T-helper 2 cell treated with Interferon-gamma antibody and Interleukin-4, amounts not matched to agents 5 μg/mL and 100 μg/mL, for 36 hours (primary cell): ENCODE results near the gene SSBP3.

Source experiments
- DNase-seq: peaks from one replicate; pipeline ENCODE4 v3.0.0; 2021; ENCODE audit warnings: low spot score
- H3K27ac Mint-ChIP-seq: one replicate; pipeline ENCODE4 v1.8.0; 2021; ENCODE audit warnings: mild to moderate bottlenecking, mixed read lengths
- H3K27me3 Mint-ChIP-seq: one replicate; pipeline ENCODE4 v1.8.0; 2021; ENCODE audit warnings: low read depth, mixed read lengths
- H3K36me3 Mint-ChIP-seq: one replicate; pipeline ENCODE4 v1.8.0; 2021; ENCODE audit warnings: low read depth, mixed read lengths
- H3K4me1 Mint-ChIP-seq: one replicate; pipeline ENCODE4 v1.8.0; 2021; ENCODE audit warnings: low read depth, mixed read lengths
- H3K4me3 Mint-ChIP-seq: one replicate; pipeline ENCODE4 v1.8.0; 2022; ENCODE audit warnings: mild to moderate bottlenecking, moderate library complexity, mixed read lengths
- H3K9me3 Mint-ChIP-seq: one replicate; pipeline ENCODE4 v1.8.0; 2021; ENCODE audit warnings: mixed read lengths

SSBP3 gene

GRCh38 chr1:54339126-54339525 is 67.1 kb downstream of the SSBP3 start:
- no peaks in the 10 kb centered on the region for H3K27me3 Mint-ChIP-seq
- H3K4me3 Mint-ChIP-seq = no peak overlapping the region
- no peaks in the 10 kb centered on the region for H3K9me3 Mint-ChIP-seq
- H3K27ac Mint-ChIP-seq = no peak overlapping the region
- H3K36me3 Mint-ChIP-seq = peaks cover 4% of the 10 kb centered on the region
- H3K4me1 Mint-ChIP-seq = peaks cover 5% of the 10 kb centered on the region
- DNase-seq = no peak

- no peak overlapping the region for H3K4me3 Mint-ChIP-seq
Observed at GRCh38 chr1:54338464-54338863, 67.7 kb downstream of the SSBP3 start.

GRCh38 chr1:54337928-54338327 is 68.3 kb downstream of the SSBP3 start:
- no peak overlapping the region for H3K4me3 Mint-ChIP-seq
- H3K9me3 Mint-ChIP-seq = no peaks in the 10 kb centered on the region
- peak overlapping the region; percentile 31 for H3K27ac Mint-ChIP-seq
- H3K36me3 Mint-ChIP-seq = peaks cover 4% of the 10 kb centered on the region
- no peak for DNase-seq
- H3K27me3 Mint-ChIP-seq = no peaks in the 10 kb centered on the region
- peaks cover 5% of the 10 kb centered on the region for H3K4me1 Mint-ChIP-seq

More at GRCh38 chr1:54338464-54338863, 67.7 kb downstream of the SSBP3 start:
- Mint-ChIP-seq H3K36me3 (peaks cover 4% of the 10 kb centered on the region), H3K9me3 (no peaks in the 10 kb centered on the region), H3K27ac (no peak overlapping the region), H3K27me3 (no peaks in the 10 kb centered on the region), H3K4me1 (peaks cover 5% of the 10 kb centered on the region)
- DNase-seq = no peak

- H3K4me1 Mint-ChIP-seq = peaks cover 6% of the 10 kb centered on the region
- H3K27me3 Mint-ChIP-seq = no peaks in the 10 kb centered on the region
- H3K27ac Mint-ChIP-seq = no peak overlapping the region
- no peaks in the 10 kb centered on the region for H3K9me3 Mint-ChIP-seq
- DNase-seq = no peak
- H3K36me3 Mint-ChIP-seq = peaks cover 4% of the 10 kb centered on the region
- no peak overlapping the region for H3K4me3 Mint-ChIP-seq
Observed at GRCh38 chr1:54337034-54337433, 69.2 kb downstream of the SSBP3 start.

GRCh38 chr1:54336116-54336515 is 70.1 kb downstream of the SSBP3 start:
- Mint-ChIP-seq H3K9me3 (no peaks in the 10 kb centered on the region), H3K4me3 (no peak overlapping the region), H3K36me3 (peaks cover 4% of the 10 kb centered on the region), H3K4me1 (peaks cover 9% of the 10 kb centered on the region), H3K27ac (no peak overlapping the region), H3K27me3 (no peaks in the 10 kb centered on the region)
- DNase-seq = no peak

GRCh38 chr1:54335755-54336108 is 70.5 kb downstream of the SSBP3 start:
- H3K36me3 Mint-ChIP-seq = peaks cover 4% of the 10 kb centered on the region
- no peak overlapping the region for H3K4me3 Mint-ChIP-seq
- H3K9me3 Mint-ChIP-seq = no peaks in the 10 kb centered on the region
- no peak for DNase-seq
- peaks cover 11% of the 10 kb centered on the region for H3K4me1 Mint-ChIP-seq
- no peaks in the 10 kb centered on the region for H3K27me3 Mint-ChIP-seq
- H3K27ac Mint-ChIP-seq = no peak overlapping the region

GRCh38 chr1:54335011-54335754 is 71.0 kb downstream of the SSBP3 start:
- Mint-ChIP-seq H3K4me1 (peaks cover 11% of the 10 kb centered on the region), H3K9me3 (no peaks in the 10 kb centered on the region), H3K36me3 (peaks cover 4% of the 10 kb centered on the region), H3K4me3 (no peak overlapping the region), H3K27ac (no peak overlapping the region), H3K27me3 (no peaks in the 10 kb centered on the region)
- DNase-seq = no peak

GRCh38 chr1:54332781-54333585 is 73.2 kb downstream of the SSBP3 start:
- Mint-ChIP-seq H3K9me3 (no peaks in the 10 kb centered on the region), H3K27ac (no peak overlapping the region)

GRCh38 chr1:54331843-54332463 is 74.2 kb downstream of the SSBP3 start:
- no peak overlapping the region for H3K4me3 Mint-ChIP-seq
- no peaks in the 10 kb centered on the region for H3K27me3 Mint-ChIP-seq
- no peak overlapping the region for H3K27ac Mint-ChIP-seq
- H3K9me3 Mint-ChIP-seq = no peaks in the 10 kb centered on the region
- peaks cover 4% of the 10 kb centered on the region for H3K36me3 Mint-ChIP-seq
- no peak for DNase-seq
- peaks cover 10% of the 10 kb centered on the region for H3K4me1 Mint-ChIP-seq

More at GRCh38 chr1:54332781-54333585, 73.2 kb downstream of the SSBP3 start:
- DNase-seq = no peak
- Mint-ChIP-seq H3K36me3 (peaks cover 4% of the 10 kb centered on the region), H3K4me1 (peaks cover 9% of the 10 kb centered on the region), H3K4me3 (no peak overlapping the region), H3K27me3 (no peaks in the 10 kb centered on the region)

GRCh38 chr1:54331091-54331772 is 75.0 kb downstream of the SSBP3 start:
- Mint-ChIP-seq H3K9me3 (no peaks in the 10 kb centered on the region), H3K4me3 (no peak overlapping the region), H3K36me3 (peaks cover 4% of the 10 kb centered on the region), H3K27me3 (no peaks in the 10 kb centered on the region), H3K27ac (no peak overlapping the region), H3K4me1 (peaks cover 10% of the 10 kb centered on the region)
- DNase-seq = no peak

GRCh38 chr1:54329312-54330003 is 76.7 kb downstream of the SSBP3 start:
- Mint-ChIP-seq H3K36me3 (no peaks in the 10 kb centered on the region), H3K4me1 (peaks cover 10% of the 10 kb centered on the region), H3K9me3 (no peaks in the 10 kb centered on the region), H3K27ac (no peak overlapping the region), H3K27me3 (no peaks in the 10 kb centered on the region), H3K4me3 (no peak overlapping the region)
- no peak for DNase-seq

- Mint-ChIP-seq H3K27me3 (no peaks in the 10 kb centered on the region), H3K4me1 (peaks cover 10% of the 10 kb centered on the region), H3K9me3 (no peaks in the 10 kb centered on the region), H3K27ac (no peak overlapping the region), H3K36me3 (no peaks in the 10 kb centered on the region), H3K4me3 (no peak overlapping the region)
- DNase-seq = no peak
Observed at GRCh38 chr1:54328066-54328636, 78.0 kb downstream of the SSBP3 start.

GRCh38 chr1:54327386-54328065 is 78.7 kb downstream of the SSBP3 start:
- no peak for DNase-seq
- H3K36me3 Mint-ChIP-seq = no peaks in the 10 kb centered on the region
- H3K4me1 Mint-ChIP-seq = peaks cover 10% of the 10 kb centered on the region
- H3K9me3 Mint-ChIP-seq = no peaks in the 10 kb centered on the region
- H3K27me3 Mint-ChIP-seq = no peaks in the 10 kb centered on the region
- no peak overlapping the region for H3K4me3 Mint-ChIP-seq
- no peak overlapping the region for H3K27ac Mint-ChIP-seq
